H1 (cell line): Measurements from ENCODE around the gene WDFY4. TPM values are rescaled to one million over a fixed set of nuclear protein-coding genes. Genes with fewer than 3 reads are reported as not detected.

Experiments used
- CTCF ChIA-PET: fragments of 300-600 bp; sonication (Branson Sonifier 250); formaldehyde crosslinking; loops from one replicate; lab custom pipeline; 2021; ENCODE audit not compliant: partially characterized antibody; lab: Charles Lee
- POLR2A ChIA-PET: fragments of 300-600 bp; sonication (Branson Sonifier 250); formaldehyde crosslinking; loops from one replicate; lab custom pipeline; 2021; ENCODE audit warnings: inconsistent platforms; ENCODE audit not compliant: partially characterized antibody; lab: Charles Lee
- DNase-seq, 2 experiments: peaks; one replicate each; pipeline versions ENCODE4 v3.0.0 to v3.0.0-alpha.2; 2010 to 2022; ENCODE audit warnings: low spot score in 2 of 2, low read depth in 1 of 2, mixed read lengths in 1 of 2
- FAIRE-seq: peaks from 2 replicates; lab custom pipeline; 2011; peaks lifted over from hg19 to GRCh38; lab: Jason Lieb, UNC
- H2AFZ ChIP-seq: 2 replicates; pipeline ENCODE4 v1.8.1; 2012; ENCODE audit warnings: low read length, inconsistent platforms
- H2AK5ac ChIP-seq: 2 replicates; pipeline ENCODE4 v1.6.1; 2013; ENCODE audit warnings: low read depth, low read length
- H2BK120ac ChIP-seq: replicated peaks from 2 replicates; pipeline ENCODE3; 2013; ENCODE audit warnings: low read depth, low read length, inconsistent platforms
- H2BK12ac ChIP-seq: 2 replicates; pipeline ENCODE4 v1.6.1; 2013; ENCODE audit warnings: low read depth, low read length
- H2BK15ac ChIP-seq: 2 replicates; pipeline ENCODE4 v1.6.1; 2013; ENCODE audit warnings: low read length
- H2BK20ac ChIP-seq: 2 replicates; pipeline ENCODE4 v1.6.1; 2013; ENCODE audit warnings: low read length
- H2BK5ac ChIP-seq: 2 replicates; pipeline ENCODE4 v1.6.1; 2013; ENCODE audit warnings: low read depth, low read length
- H3K14ac ChIP-seq: 2 replicates; pipeline ENCODE4 v1.6.1; 2013; ENCODE audit warnings: inconsistent platforms; ENCODE audit not compliant: insufficient read length
- H3K18ac ChIP-seq: 2 replicates; pipeline ENCODE4 v1.6.1; 2013; ENCODE audit warnings: low read length; ENCODE audit errors: extremely low read depth
- H3K23ac ChIP-seq: 2 replicates; pipeline ENCODE4 v1.6.1; 2013; ENCODE audit warnings: inconsistent platforms; ENCODE audit not compliant: insufficient read length
- H3K23me2 ChIP-seq: 2 replicates; pipeline ENCODE4 v1.6.1; 2013; ENCODE audit warnings: low read depth, low read length
- H3K27ac ChIP-seq: 2 replicates; pipeline ENCODE4 v1.6.1; 2011; ENCODE audit warnings: low read depth, low read length, inconsistent platforms
- H3K27me3 ChIP-seq, 4 experiments: replicated peaks in 1 of 4; 1 replicate in 1 of 4; 2 replicates in 3 of 4; pipeline versions ENCODE4 v1.6.1 to v1.8.1; 2011 to 2013; ENCODE audit warnings: low read length in 3 of 4, mild to moderate bottlenecking in 3 of 4, inconsistent platforms in 2 of 4, mixed read lengths in 2 of 4, moderate library complexity in 1 of 4; ENCODE audit not compliant: control insufficient read depth in 3 of 4, insufficient read depth in 3 of 4; ENCODE audit errors: extremely low read depth in 1 of 4
- H3K36me3 ChIP-seq, 4 experiments: 2 replicates each; pipeline versions ENCODE4 v1.6.1 to v1.8.1; 2011 to 2013; ENCODE audit warnings: mild to moderate bottlenecking in 4 of 4, low read length in 3 of 4, moderate library complexity in 2 of 4, control low read depth in 1 of 4, inconsistent platforms in 1 of 4; ENCODE audit not compliant: insufficient read depth in 4 of 4, control insufficient read depth in 2 of 4
- H3K4ac ChIP-seq: replicated peaks from 2 replicates; pipeline ENCODE3; 2013; ENCODE audit warnings: low read length, low read depth, mixed read lengths, inconsistent platforms; ENCODE audit not compliant: insufficient read length
- H3K4me1 ChIP-seq, 4 experiments: replicated peaks in 1 of 4; 1 replicate in 1 of 4; 2 replicates in 3 of 4; pipeline versions ENCODE4 v1.6.1 to v1.8.1; 2011 to 2013; ENCODE audit warnings: low read length in 3 of 4, inconsistent platforms in 2 of 4, mixed read lengths in 1 of 4; ENCODE audit not compliant: insufficient read depth in 4 of 4, control insufficient read depth in 3 of 4
- H3K4me2 ChIP-seq, 2 experiments: 2 replicates each; pipeline versions ENCODE4 v1.6.1 to v1.8.1; 2011 to 2013; ENCODE audit warnings: low read depth in 2 of 2, low read length in 2 of 2, control low read depth in 1 of 2, inconsistent platforms in 1 of 2, mild to moderate bottlenecking in 1 of 2; ENCODE audit not compliant: insufficient read depth in 1 of 2
- H3K4me3 ChIP-seq, 4 experiments: fragments of 200-600, 300-600 bp in 1 of 4; sonication (generic), shearing (Covaris generic), sonication (Bioruptor Twin) in 1 of 4; 2 replicates each; pipeline versions ENCODE4 v1.5.1 to v1.8.1; 2011 to 2016; ENCODE audit warnings: low read length in 4 of 4, low read depth in 3 of 4, control low read depth in 2 of 4, inconsistent platforms in 2 of 4, mild to moderate bottlenecking in 2 of 4, mixed read lengths in 1 of 4, moderate library complexity in 1 of 4; ENCODE audit not compliant: insufficient read depth in 2 of 4; ENCODE audit errors: extremely low read depth in 1 of 4
- H3K56ac ChIP-seq: replicated peaks from 2 replicates; pipeline ENCODE3; 2013; ENCODE audit warnings: low read depth, mild to moderate bottlenecking, mixed read lengths, low read length, inconsistent platforms; ENCODE audit not compliant: insufficient read length
- H3K79me1 ChIP-seq: 2 replicates; pipeline ENCODE4 v1.6.1; 2013; ENCODE audit warnings: low read depth, low read length, control low read depth
- H3K79me2 ChIP-seq, 2 experiments: 2 replicates each; pipeline versions ENCODE4 v1.6.1 to v1.8.1; 2012 to 2013; ENCODE audit warnings: low read length in 2 of 2, mild to moderate bottlenecking in 2 of 2, inconsistent platforms in 1 of 2; ENCODE audit not compliant: insufficient read depth in 2 of 2, control insufficient read depth in 1 of 2
- H3K9ac ChIP-seq, 4 experiments: replicated peaks in 1 of 4; 1 replicate in 1 of 4; 2 replicates in 3 of 4; pipeline versions ENCODE4 v1.6.1 to v1.8.1; 2011 to 2013; ENCODE audit warnings: low read depth in 3 of 4, low read length in 3 of 4, control low read depth in 2 of 4, mild to moderate bottlenecking in 2 of 4, moderate library complexity in 2 of 4, inconsistent platforms in 1 of 4; ENCODE audit errors: extremely low read depth in 1 of 4
- H3K9me3 ChIP-seq, 2 experiments: 2 replicates each; pipeline versions ENCODE4 v1.6.1 to v1.8.1; 2012 to 2013; ENCODE audit warnings: mild to moderate bottlenecking in 2 of 2, moderate library complexity in 2 of 2, control low read depth in 1 of 2, inconsistent platforms in 1 of 2, low read depth in 1 of 2, low read length in 1 of 2, mixed read lengths in 1 of 2; ENCODE audit not compliant: insufficient read depth in 2 of 2
- H4K20me1 ChIP-seq, 2 experiments: replicated peaks in 1 of 2; 2 replicates each; pipeline versions ENCODE3 to v1.8.1; 2011 to 2013; ENCODE audit warnings: inconsistent platforms in 2 of 2, low read length in 2 of 2, mild to moderate bottlenecking in 1 of 2; ENCODE audit not compliant: insufficient read depth in 2 of 2, control insufficient read depth in 1 of 2
- H4K5ac ChIP-seq: 2 replicates; pipeline ENCODE4 v1.6.1; 2013; ENCODE audit warnings: low read length, low read depth, mixed read lengths, inconsistent platforms; ENCODE audit not compliant: insufficient read length
- H4K8ac ChIP-seq: 2 replicates; pipeline ENCODE4 v1.8.0; 2013; ENCODE audit warnings: mild to moderate bottlenecking, moderate library complexity, low read length, inconsistent platforms; ENCODE audit not compliant: insufficient read depth; ENCODE audit errors: extremely low read depth
- H4K91ac ChIP-seq: replicated peaks from 2 replicates; pipeline ENCODE3; 2013; ENCODE audit warnings: low read length, mixed read lengths, inconsistent platforms; ENCODE audit not compliant: insufficient read length
- CBX5 ChIP-seq: fragments of 300-800, 300-1000 bp; sonication (generic); IDR thresholded peaks from 2 replicates; pipeline ENCODE4 v1.7.1; 2016; ENCODE audit warnings: antibody characterized with exemption, low read length, low read depth
- CREB1 ChIP-seq: IDR thresholded peaks from 2 replicates; pipeline ENCODE4 v1.6.1; 2012; ENCODE audit warnings: inconsistent platforms
- HDAC2 ChIP-seq, 2 experiments: fragments of 300-600 bp in 1 of 2; sonication (generic) in 1 of 2; IDR thresholded peaks; 2 replicates each; pipeline ENCODE4 v1.6.1; 2011 to 2012; ENCODE audit warnings: low read depth in 2 of 2, low read length in 2 of 2, mild to moderate bottlenecking in 2 of 2, moderate library complexity in 2 of 2, borderline replicate concordance in 1 of 2, inconsistent platforms in 1 of 2
- SUZ12 ChIP-seq: fragments of 200-600 bp; sonication (generic); IDR thresholded peaks from 2 replicates; pipeline ENCODE4 v1.6.1; 2012; ENCODE audit warnings: mild to moderate bottlenecking, inconsistent platforms, low read length, moderate library complexity, mixed read lengths
- TAF1 ChIP-seq: IDR thresholded peaks from 2 replicates; pipeline ENCODE4 v1.6.1; 2011; ENCODE audit warnings: mild to moderate bottlenecking, low read depth, low read length
- TBP ChIP-seq: IDR thresholded peaks from 2 replicates; pipeline ENCODE4 v1.6.1; 2011; ENCODE audit warnings: low read depth, low read length, improper control_type of control experiment
- WGBS, 2 experiments: shearing (Covaris generic) in 1 of 2; methylation state at CpG; one replicate each; pipeline versions ENCODE4 v1.1.6 to v1.1.7; 2013 to 2015; ENCODE audit warnings: low lambda C conversion rate in 2 of 2, mixed read lengths in 2 of 2, inconsistent platforms in 1 of 2, low coverage in 1 of 2, missing lambda C conversion rate in 1 of 2; ENCODE audit not compliant: insufficient replicate concordance in 2 of 2, insufficient coverage in 1 of 2, insufficient read length in 1 of 2; ENCODE audit errors: extremely low coverage in 1 of 2, missing lambda C conversion rate in 1 of 2; 5-methylcytosine and 5-hydroxymethylcytosine counted together
- polyA plus RNA-seq, 7 experiments: library from polyadenylated mRNA; depleted of rRNA in 3 of 7; stranded (reverse) in 5 of 7; unstranded in 2 of 7; fragments of >200 nt in 5 of 7; fragments of 200-250 nt in 2 of 7; gene quantifications; 1 replicate in 5 of 7; 2 replicates in 1 of 7; 4 replicates in 1 of 7; pipeline versions ENCODE4 v1.2.1 to v1.2.3, GENCODE V29; 2011 to 2013; ENCODE audit warnings: missing spikeins in 2 of 7, mixed read lengths in 2 of 7
- total RNA-seq: library from RNA; stranded (reverse); fragmentation: NEBNext Ultra II Directional; extraction: Animal tissue kit (Norgen Biotek cat#: 25700); gene quantifications from 2 replicates; pipeline ENCODE4 v1.2.1, GENCODE V29; 2021

Gene WDFY4
- total and polyA plus RNA-seq, 2 of the 8 experiments (the other 6 are each of a cell fraction or from before 2014, with no cell fraction given): not detected

- H4K20me1 ChIP-seq: no peaks in the 10 kb centered on the region
- H3K27me3 ChIP-seq: no peaks in the 10 kb centered on the region
- H2BK5ac ChIP-seq: no peak overlapping the region
- DNase-seq: no peak
- H3K18ac ChIP-seq: no peak overlapping the region
- H4K8ac ChIP-seq: no peak overlapping the region; the same call in 1 of the 2 replicates
- H3K23ac ChIP-seq: no peak overlapping the region
- WGBS, 2 experiments: 82% methylated on average over 4 of the region's 4 CpGs; no CpG with 5 or more reads in 1 of the 2 experiments
- 0 out of 2 replicates have a peak, but pooled peaks cover 2% of the 10 kb centered on the region for H3K23me2 ChIP-seq
- no peak overlapping the region for H3K4me3 ChIP-seq
- H3K36me3 ChIP-seq: no peaks in the 10 kb centered on the region
- H3K56ac ChIP-seq: no peak overlapping the region
- H3K79me1 ChIP-seq: no peaks in the 10 kb centered on the region
- no peaks in the 10 kb centered on the region for H3K79me2 ChIP-seq
- no peak overlapping the region for H2BK120ac ChIP-seq
- H3K4me1 ChIP-seq: no peaks in the 10 kb centered on the region
- H3K14ac ChIP-seq: no peak overlapping the region
- H2BK15ac ChIP-seq: no peak overlapping the region
- no peak overlapping the region for H2BK20ac ChIP-seq
- H4K91ac ChIP-seq: no peak overlapping the region
- no peak overlapping the region for H2AK5ac ChIP-seq
- no peaks in the 10 kb centered on the region for H3K9me3 ChIP-seq
- no peak overlapping the region for H2AFZ ChIP-seq
- H3K9ac ChIP-seq: no peak overlapping the region
- no peak overlapping the region for H3K4me2 ChIP-seq
- H2BK12ac ChIP-seq: no peak overlapping the region
- no peak overlapping the region for H4K5ac ChIP-seq
- POLR2A ChIA-PET: no interaction called here
- no peak overlapping the region for H3K27ac ChIP-seq
- CTCF ChIA-PET: interaction anchor here (1.1 to 1.5 kb wide), 2 partner anchors 99 to 149 kb away, joined by 5 to 6 read pairs; no protein-coding TSS in a partner anchor
- TF ChIP-seq SUZ12 (no peak), TBP (no peak), CBX5 (no peak), HDAC2 (IDR thresholded peaks at IDR 0.05; ENCODE audit: borderline replicate concordance in 1 of 2, low read depth in 2 of 2, low read length in 2 of 2) (no peak), CREB1 (no peak), TAF1 (no peak)
- H3K4ac ChIP-seq: no peak overlapping the region
- FAIRE-seq: no peak
Measured at GRCh38 chr10:49015700-49016099, 331.0 kb downstream of the WDFY4 start.
